OCI-LY7 (cell line): ENCODE data around the gene CDX1.

ENCODE experiments used
- EZH2phosphoT487 ChIP-seq: fragments of 200-600 bp; sonication (generic); IDR thresholded peaks from 2 replicates; pipeline ENCODE4 v1.6.1; 2018; ENCODE audit warnings: low read depth, borderline replicate concordance, mild to moderate bottlenecking, mixed run types, antibody characterized with exemption, low read length, moderate library complexity, mixed read lengths
- TF ChIP-seq, protein P1 (sequence below): fragments of 200-600 bp; sonication (generic); conservative IDR thresholded peaks from 2 replicates; pipeline ENCODE4 v1.5.1; 2014; ENCODE audit warnings: mild to moderate bottlenecking, antibody characterized with exemption, low read length, moderate library complexity, mixed read lengths

DNA sequence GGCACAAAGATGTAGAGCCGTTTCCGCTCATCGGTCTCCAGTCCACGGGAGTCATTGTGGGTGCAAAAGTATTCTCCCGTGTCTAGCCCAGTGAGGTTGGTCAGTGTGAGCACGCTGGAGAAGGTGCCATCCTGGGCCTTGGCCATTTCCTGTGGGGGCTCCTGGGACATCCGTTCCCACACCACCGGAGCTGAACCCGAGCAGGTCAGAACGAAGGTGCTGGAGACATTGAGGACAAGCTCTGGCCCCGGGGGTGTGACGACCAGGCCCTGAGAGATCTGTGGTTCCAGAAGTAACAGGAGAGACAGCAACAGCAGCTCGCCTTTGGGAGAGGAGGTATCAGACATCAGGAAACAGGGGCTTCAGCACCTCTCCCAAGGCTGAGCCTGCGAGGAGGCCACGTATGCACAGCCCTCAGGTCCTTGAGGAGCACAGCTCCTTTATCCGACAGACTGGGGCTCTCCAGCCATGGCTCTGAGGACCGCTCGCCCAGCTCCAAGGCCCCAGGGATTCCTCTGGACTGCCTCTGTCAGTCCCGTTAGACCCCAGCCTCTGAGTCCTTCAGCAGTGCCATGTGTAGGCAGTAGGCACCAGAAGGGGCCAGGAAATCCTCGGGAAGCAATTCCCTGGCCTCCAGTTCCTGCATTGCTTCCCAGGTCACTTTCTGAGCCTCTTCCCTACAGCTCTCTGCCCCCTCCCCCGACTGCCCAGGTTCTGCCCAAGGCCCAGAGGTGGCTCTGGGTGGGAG is 30.8 kb upstream of the CDX1 start:
- TF ChIP-seq, protein P1, sequence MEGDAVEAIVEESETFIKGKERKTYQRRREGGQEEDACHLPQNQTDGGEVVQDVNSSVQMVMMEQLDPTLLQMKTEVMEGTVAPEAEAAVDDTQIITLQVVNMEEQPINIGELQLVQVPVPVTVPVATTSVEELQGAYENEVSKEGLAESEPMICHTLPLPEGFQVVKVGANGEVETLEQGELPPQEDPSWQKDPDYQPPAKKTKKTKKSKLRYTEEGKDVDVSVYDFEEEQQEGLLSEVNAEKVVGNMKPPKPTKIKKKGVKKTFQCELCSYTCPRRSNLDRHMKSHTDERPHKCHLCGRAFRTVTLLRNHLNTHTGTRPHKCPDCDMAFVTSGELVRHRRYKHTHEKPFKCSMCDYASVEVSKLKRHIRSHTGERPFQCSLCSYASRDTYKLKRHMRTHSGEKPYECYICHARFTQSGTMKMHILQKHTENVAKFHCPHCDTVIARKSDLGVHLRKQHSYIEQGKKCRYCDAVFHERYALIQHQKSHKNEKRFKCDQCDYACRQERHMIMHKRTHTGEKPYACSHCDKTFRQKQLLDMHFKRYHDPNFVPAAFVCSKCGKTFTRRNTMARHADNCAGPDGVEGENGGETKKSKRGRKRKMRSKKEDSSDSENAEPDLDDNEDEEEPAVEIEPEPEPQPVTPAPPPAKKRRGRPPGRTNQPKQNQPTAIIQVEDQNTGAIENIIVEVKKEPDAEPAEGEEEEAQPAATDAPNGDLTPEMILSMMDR = no peak
- TF ChIP-seq EZH2phosphoT487 = no peak
